ENCODE results near the gene USP15.
"Not testable (repeated sequence)": the region's sequence is repeated elsewhere in the genome, so short reads cannot be mapped to it uniquely, and the experiment has no call there.

USP15 gene

DNA sequence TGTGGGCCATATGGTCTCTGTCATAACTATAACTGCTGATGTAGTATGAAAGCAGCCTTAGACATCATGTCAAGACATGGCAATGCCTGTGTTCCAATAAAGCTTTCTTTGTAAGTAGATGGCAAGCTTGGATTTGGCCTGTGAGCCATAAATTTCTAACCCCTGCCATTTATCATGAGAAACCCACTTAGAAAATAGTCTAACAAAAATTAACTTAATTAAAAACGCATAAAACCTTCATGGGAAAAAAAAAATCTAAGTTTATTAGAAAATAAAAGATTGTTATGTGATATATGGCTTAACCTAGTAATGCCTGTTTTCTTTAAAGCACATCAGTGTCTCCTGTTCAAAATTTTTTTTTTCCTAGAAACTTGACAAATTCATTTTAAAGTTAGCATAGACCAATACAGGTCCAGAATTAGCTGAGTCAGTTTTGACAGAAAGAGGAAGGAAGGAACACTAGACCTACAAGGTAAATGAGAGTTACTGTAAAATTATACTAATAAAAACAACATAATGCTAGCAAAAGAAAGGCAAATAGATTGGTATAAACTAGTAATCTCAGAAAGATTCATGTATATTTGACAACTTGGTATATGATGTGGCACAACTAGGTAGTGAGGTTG is 68.2 kb downstream of the USP15 start:
- DNase-seq (ENCODE audit: low spot score): no peak
- TF ChIP-seq CTCF (IDR thresholded peaks at IDR 0.05; ENCODE audit: extremely low read depth, missing control alignments): no peak

DNA sequence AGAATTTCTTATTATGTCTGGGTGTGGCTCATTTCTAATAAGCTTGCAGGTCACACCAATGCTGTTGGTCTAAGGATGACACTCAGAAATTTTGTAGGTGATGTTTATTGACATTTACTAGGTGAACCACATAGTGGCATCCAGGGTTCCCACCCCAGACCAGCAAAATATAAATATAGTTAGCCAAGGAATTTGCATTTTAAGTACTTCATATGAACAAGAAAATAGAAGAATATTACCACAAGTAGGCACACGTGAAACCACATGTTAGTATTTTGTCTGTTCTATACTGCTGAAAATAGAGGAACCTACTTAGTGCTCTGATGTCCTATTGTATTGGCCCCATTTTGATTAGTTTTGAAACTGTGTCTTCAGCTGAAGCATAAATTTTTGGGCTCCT is 71.1 kb downstream of the USP15 start:
- DNase-seq (ENCODE audit: low spot score): no peak
- TF ChIP-seq CTCF (IDR thresholded peaks at IDR 0.05; ENCODE audit: extremely low read depth, missing control alignments): no peak

GRCh38 chr12:62332598-62332997 is 72.4 kb downstream of the USP15 start:
- no peak for TF ChIP-seq CTCF (IDR thresholded peaks at IDR 0.05; ENCODE audit: extremely low read depth, missing control alignments)
- DNase-seq (ENCODE audit: low spot score): no peak

- no peak for TF ChIP-seq CTCF (IDR thresholded peaks at IDR 0.05; ENCODE audit: extremely low read depth, missing control alignments)
- no peak for DNase-seq (ENCODE audit: low spot score)
Measured at GRCh38 chr12:62335057-62335456, 74.9 kb downstream of the USP15 start.

- no peak for TF ChIP-seq CTCF (IDR thresholded peaks at IDR 0.05; ENCODE audit: extremely low read depth, missing control alignments)
- no peak for DNase-seq (ENCODE audit: low spot score)
Measured at GRCh38 chr12:62335796-62336195, 75.6 kb downstream of the USP15 start.

DNA sequence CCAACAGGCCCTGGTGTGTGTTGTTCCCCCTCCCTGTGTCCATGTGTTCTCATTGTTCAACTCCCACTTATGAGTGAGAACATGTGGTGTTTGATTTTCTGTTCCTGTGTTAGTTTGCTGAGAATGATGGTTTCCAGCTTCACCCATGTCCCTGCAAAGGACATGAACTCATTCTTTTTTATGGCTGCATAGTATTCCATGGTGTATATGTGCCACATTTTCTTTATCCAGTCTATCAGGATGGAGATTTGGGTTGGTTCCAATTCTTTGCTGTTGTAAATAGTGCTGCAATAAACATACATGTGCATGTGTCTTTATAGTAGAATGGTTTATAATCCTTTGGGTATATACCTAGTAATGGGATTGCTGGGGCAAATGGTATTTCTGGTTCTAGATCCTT is 77.4 kb downstream of the USP15 start:
- not testable (repeated sequence) for DNase-seq (ENCODE audit: low spot score)

DNA sequence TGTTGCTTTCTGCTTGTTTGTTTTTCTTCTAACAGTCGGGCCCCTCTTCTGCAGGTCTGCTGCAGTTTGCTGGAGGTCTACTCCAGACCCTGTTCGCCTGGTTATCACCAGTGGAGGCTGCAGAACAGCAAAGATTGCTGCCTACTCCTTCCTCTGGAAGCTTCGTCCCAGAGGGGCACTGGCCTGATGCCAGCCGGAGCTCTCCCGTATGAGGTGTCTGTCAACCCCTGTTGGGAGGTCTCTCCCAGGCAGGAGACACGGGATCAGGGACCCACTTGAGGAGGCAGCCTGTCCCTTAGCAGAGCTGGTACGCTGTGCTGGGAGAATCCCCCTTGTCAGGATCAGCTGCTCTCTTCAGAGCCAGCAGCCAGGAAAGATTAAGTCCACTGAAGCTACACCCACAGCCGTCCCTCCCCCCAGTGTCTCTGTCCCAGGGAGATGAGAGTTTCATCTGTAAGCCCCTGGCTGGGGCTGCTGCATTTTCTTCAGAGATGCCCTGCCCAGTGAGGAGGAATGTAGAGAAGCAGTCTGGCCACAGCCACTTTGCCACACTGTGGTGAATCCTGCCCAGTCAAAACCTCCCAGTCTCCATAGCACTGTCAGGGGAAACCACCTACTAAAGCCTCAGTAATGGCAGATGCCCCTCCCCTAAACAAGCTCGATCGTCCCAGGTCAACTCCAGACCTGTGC is 82.6 kb downstream of the USP15 start:
- not testable (repeated sequence) for DNase-seq (ENCODE audit: low spot score)

DNA sequence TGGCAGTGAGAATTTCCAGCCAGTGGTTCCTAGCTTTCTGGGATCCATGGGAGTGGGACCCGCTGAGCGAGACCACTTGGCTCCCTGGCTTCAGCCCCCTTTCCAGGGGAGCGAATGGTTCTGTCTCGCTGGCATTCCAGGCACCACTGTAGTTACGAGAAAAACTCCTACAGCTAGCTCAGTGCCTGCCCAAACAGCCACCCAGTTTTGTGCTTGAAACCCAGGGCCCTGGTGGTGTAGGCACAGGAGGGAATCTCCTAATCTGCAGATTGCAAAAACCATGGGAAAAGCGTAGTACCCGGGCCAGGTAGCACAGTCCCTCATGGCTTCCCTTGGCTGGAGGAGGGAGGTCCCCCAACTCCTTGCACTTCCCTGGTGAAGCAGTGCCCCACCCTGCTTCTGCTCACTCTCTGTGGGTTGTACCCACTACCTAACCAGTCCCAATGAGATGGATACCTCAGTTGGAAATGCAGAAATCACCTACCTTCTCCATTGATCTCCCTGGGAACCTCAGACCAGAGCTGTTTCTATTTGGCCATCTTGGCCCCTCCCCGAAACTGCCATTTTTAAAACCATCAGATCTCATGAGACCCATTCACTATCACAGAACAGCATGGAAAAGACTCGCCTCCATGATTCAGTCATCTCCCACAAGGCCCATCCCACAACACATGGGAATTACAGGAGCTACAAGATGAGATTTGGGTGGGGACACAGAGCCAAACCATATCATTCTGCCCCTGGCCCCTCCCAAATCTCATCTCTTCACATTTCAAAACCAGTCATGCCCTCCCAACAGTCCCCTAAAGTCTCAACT is 83.3 kb downstream of the USP15 start:
- not testable (repeated sequence) for DNase-seq (ENCODE audit: low spot score)

GRCh38 chr12:62344731-62345556 is 84.7 kb downstream of the USP15 start:
- DNase-seq (ENCODE audit: low spot score): not testable (repeated sequence)

Measured in GM20000 (cell line).